Measurements from ENCODE around the gene TAF4.

Gene TAF4

DNA sequence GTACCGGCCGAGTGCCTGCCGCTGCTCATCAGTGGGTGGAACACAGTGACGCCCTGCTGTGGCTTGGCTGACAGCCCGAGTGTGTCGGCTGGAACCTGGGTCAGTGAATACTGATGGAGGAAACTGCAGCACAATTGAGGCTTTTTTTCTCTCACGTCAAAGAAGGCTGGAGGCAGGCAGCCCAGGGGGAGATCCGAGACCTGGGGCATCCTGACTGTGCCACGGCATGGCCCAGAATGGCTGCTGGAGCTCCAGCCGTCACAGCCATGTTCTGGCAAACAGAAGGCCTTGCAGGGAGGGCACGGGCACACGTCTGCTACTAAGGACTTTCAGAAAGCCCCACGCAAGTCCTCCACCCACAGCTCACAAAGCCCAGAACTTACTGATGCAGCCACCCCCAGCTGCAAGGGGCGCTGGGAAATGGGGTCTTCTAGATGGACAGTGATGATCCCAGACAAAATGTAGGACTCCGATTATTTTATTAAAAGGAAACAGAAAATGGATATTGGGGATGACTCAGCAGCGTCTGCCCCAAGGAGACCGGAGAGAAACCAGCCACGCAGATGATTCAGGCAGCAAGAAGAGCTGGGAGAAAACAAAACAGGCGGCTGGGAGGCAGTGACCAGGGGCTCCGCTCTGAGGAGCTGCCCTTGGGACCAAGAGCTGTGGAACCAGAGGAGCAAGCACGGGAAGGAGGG lies 140.0 kb downstream of the TAF4 start:
- Histone ChIP-seq H3K4me3 (ENCODE audit: insufficient read depth, low read depth, low read length) (no peak overlapping the region), H3K4me1 (ENCODE audit: control insufficient read depth, insufficient read depth, low read length) (no peaks in the 10 kb centered on the region), H3K27ac (ENCODE audit: insufficient read depth, low read depth, low read length, poor library complexity, severe bottlenecking) (no peak overlapping the region), H3K27me3 (ENCODE audit: control insufficient read depth, insufficient read depth, low read length, poor library complexity, severe bottlenecking) (no peaks in the 10 kb centered on the region), H3K9me3 (ENCODE audit: control insufficient read depth, low read length) (no peaks in the 10 kb centered on the region), H3K36me3 (ENCODE audit: control insufficient read depth, insufficient read depth, low read length) (no peaks in the 10 kb centered on the region)
- WGBS, 2 experiments, result 84 to 85% methylated on average over 21 of the region's 21 CpGs

DNA sequence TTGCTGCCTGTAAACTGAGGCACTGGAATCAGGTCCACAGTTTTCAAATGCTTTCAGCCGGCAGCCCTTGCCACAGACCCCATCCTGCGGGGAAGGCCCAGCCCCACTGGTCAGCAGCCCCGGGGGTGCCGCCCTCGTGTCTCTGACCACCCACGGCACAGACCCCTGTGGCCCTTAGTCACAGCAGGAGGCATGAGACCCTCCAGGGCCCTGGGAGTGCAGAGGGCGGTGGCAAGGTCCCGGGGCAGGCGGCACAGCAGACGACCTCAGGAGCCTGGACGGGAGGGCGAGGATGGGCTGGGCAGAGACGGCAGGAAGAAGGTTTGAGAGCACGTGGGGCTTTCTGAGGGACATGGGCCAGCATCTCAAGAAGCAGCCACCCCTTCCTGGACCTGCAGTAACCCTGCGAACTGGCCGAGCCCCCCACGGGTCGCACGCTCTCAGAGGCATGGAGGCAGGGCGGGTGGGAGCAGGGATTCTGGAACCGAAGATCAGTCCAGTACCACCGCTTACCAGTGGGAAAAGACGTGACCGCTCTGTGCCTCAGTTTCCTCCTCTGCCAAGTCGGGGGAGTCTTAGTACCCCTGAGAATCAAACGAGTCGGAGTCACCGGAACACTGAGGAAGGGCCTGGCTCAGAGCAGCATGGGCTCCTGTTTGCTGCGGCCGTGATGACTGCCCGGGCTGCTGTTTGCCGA lies 140.7 kb downstream of the TAF4 start:
- no peak overlapping the region for H3K27ac ChIP-seq (ENCODE audit: insufficient read depth, low read depth, low read length, poor library complexity, severe bottlenecking)
- H3K4me3 ChIP-seq (ENCODE audit: insufficient read depth, low read depth, low read length), result no peak overlapping the region
- H3K36me3 ChIP-seq (ENCODE audit: control insufficient read depth, insufficient read depth, low read length), result no peaks in the 10 kb centered on the region
- 89% methylated on average over 32 of the region's 32 CpGs for WGBS, 2 experiments
- no peaks in the 10 kb centered on the region for H3K27me3 ChIP-seq (ENCODE audit: control insufficient read depth, insufficient read depth, low read length, poor library complexity, severe bottlenecking)
- H3K4me1 ChIP-seq (ENCODE audit: control insufficient read depth, insufficient read depth, low read length), result no peaks in the 10 kb centered on the region
- H3K9me3 ChIP-seq (ENCODE audit: control insufficient read depth, low read length), result no peaks in the 10 kb centered on the region
